ENCODE data around the gene ABCC8. TPM values are rescaled to one million over a fixed set of nuclear protein-coding genes. Genes with fewer than 3 reads are reported as not detected.

ABCC8 gene
- polyA plus RNA-seq, 1 of the 3 experiments (the other 2 are of a cell fraction): 1.1 TPM

GRCh38 chr11:17385926-17386325, 90.7 kb downstream of the ABCC8 start:
- CTCF ChIA-PET: interaction anchor here (0.5 to 18.5 kb wide), 9 partner anchors 12 to 127 kb away, joined by 3 to 1101 read pairs (median 4); no protein-coding TSS in a partner anchor
- Histone ChIP-seq H3K9me3 (no peaks in the 10 kb centered on the region), H3F3A (replicated peaks; ENCODE audit: insufficient read depth) (no peaks in the 10 kb centered on the region), H3K79me2 (ENCODE audit: insufficient read depth) (no peaks in the 10 kb centered on the region), H4K20me1 (ENCODE audit: insufficient read depth) (no peaks in the 10 kb centered on the region), H3K4me3 (ENCODE audit: low read depth in 2 of 2, low read length in 1 of 2) (no peak overlapping the region), H3K9me2 (no peaks in the 10 kb centered on the region), H3K27me3 (ENCODE audit: insufficient read depth) (peaks cover 8% of the 10 kb centered on the region; the same call in 1 of the 2 replicates), H3K4me2 (no peak overlapping the region), H2AFZ (ENCODE audit: low read depth) (no peak overlapping the region), H3K9ac (no peak overlapping the region), H3K4me1 (ENCODE audit: control insufficient read depth in 1 of 2, insufficient read depth in 2 of 2, low read depth in 1 of 2, low read length in 1 of 2) (peaks cover 4% of the 10 kb centered on the region in 2 experiments; a peak in 1 of 4 replicates), H3K27ac (ENCODE audit: low read depth in 2 of 2, low read length in 1 of 2) (no peak overlapping the region), H3K36me3 (replicated peaks in 1 of 2; ENCODE audit: control insufficient read depth in 1 of 2, insufficient read depth in 2 of 2, low read length in 1 of 2) (no peaks in the 10 kb centered on the region)
- TF ChIP-seq RAD21 (IDR thresholded peaks at IDR 0.05; ENCODE audit: low read length): no peak
- TF ChIP-seq JUND (IDR thresholded peaks at IDR 0.05): no peak
- no peak for TF ChIP-seq FOSL2 (IDR thresholded peaks at IDR 0.05; ENCODE audit: borderline replicate concordance, low read depth)
- no peak for TF ChIP-seq GABPA (IDR thresholded peaks at IDR 0.05; ENCODE audit: low read depth)
- TF ChIP-seq NRF1 (IDR thresholded peaks at IDR 0.05; ENCODE audit: low read depth, low read length): no peak
- TF ChIP-seq, protein P1, sequence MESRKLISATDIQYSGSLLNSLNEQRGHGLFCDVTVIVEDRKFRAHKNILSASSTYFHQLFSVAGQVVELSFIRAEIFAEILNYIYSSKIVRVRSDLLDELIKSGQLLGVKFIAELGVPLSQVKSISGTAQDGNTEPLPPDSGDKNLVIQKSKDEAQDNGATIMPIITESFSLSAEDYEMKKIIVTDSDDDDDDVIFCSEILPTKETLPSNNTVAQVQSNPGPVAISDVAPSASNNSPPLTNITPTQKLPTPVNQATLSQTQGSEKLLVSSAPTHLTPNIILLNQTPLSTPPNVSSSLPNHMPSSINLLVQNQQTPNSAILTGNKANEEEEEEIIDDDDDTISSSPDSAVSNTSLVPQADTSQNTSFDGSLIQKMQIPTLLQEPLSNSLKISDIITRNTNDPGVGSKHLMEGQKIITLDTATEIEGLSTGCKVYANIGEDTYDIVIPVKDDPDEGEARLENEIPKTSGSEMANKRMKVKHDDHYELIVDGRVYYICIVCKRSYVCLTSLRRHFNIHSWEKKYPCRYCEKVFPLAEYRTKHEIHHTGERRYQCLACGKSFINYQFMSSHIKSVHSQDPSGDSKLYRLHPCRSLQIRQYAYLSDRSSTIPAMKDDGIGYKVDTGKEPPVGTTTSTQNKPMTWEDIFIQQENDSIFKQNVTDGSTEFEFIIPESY (IDR thresholded peaks at IDR 0.05; ENCODE audit: borderline replicate concordance, low read depth): no peak
- no peak for TF ChIP-seq NFIC (IDR thresholded peaks at IDR 0.05; ENCODE audit: borderline replicate concordance)
- WGBS (ENCODE audit: low lambda C conversion rate): 61% methylated on average over 4 of the region's 6 CpGs
- DNase-seq: peak; percentile 3
- POLR2A ChIA-PET: no interaction called here

DNA sequence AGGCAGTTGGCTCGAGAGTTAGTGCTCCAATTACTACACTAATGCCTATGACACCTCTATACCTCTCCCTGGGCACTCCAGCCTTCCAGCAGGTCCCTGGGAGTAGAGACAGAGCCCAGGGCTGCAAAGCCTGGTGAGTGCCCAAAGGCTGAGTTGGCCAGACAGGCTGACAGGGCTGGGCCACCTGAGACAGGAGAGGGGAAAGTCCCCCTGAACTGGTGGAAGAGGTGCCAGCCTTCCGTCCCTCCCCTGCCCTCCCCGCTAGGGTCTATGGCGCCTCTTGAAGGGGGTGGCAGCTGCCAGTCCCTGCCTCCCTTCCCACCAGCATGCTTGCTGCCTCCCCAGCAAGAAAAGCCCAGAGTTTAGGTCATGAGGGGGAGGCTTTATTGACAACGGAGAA, 91.2 kb downstream of the ABCC8 start:
- Histone ChIP-seq H3K36me3 (replicated peaks in 1 of 2; ENCODE audit: control insufficient read depth in 1 of 2, insufficient read depth in 2 of 2, low read length in 1 of 2) (no peaks in the 10 kb centered on the region), H3K9ac (no peak overlapping the region), H2AFZ (ENCODE audit: low read depth) (no peak overlapping the region), H3K9me2 (no peaks in the 10 kb centered on the region), H3K4me2 (no peak overlapping the region), H3K9me3 (no peaks in the 10 kb centered on the region), H3F3A (replicated peaks; ENCODE audit: insufficient read depth) (no peaks in the 10 kb centered on the region), H3K27me3 (ENCODE audit: insufficient read depth) (peaks cover 8% of the 10 kb centered on the region; the same call in 1 of the 2 replicates), H4K20me1 (ENCODE audit: insufficient read depth) (no peaks in the 10 kb centered on the region), H3K79me2 (ENCODE audit: insufficient read depth) (no peaks in the 10 kb centered on the region), H3K4me3 (ENCODE audit: low read depth in 2 of 2, low read length in 1 of 2) (no peak overlapping the region), H3K4me1 (ENCODE audit: control insufficient read depth in 1 of 2, insufficient read depth in 2 of 2, low read depth in 1 of 2, low read length in 1 of 2) (peaks cover 4% of the 10 kb centered on the region in 2 experiments; a peak in 1 of 4 replicates), H3K27ac (ENCODE audit: low read depth in 2 of 2, low read length in 1 of 2) (no peak overlapping the region)
- POLR2A ChIA-PET: no interaction called here
- CTCF ChIA-PET: interaction anchor here (0.8 to 18.5 kb wide), 8 partner anchors 19 to 595 kb away, joined by 3 to 1101 read pairs (median 8); no protein-coding TSS in a partner anchor
- 11% methylated on average over 1 of the region's 5 CpGs for WGBS (ENCODE audit: low lambda C conversion rate)
- no peak for DNase-seq
- TF ChIP-seq MAX (IDR thresholded peaks at IDR 0.05; ENCODE audit: low read depth) (no peak), TCF12 (IDR thresholded peaks at IDR 0.05) (no peak), EZH2phosphoT487 (IDR thresholded peaks at IDR 0.05; ENCODE audit: borderline replicate concordance, low read depth) (no peak), CHD2 (IDR thresholded peaks at IDR 0.05; ENCODE audit: low read length, partially characterized antibody) (no peak), POLR2AphosphoS5 (IDR thresholded peaks at IDR 0.05; ENCODE audit: low read depth, low read length) (no peak), PBX3 (IDR thresholded peaks at IDR 0.05) (no peak), CTCF (IDR thresholded peaks at IDR 0.05) (no peak), TAF1 (IDR thresholded peaks at IDR 0.05; ENCODE audit: borderline replicate concordance, low read depth, low read length) (no peak), USF2 (IDR thresholded peaks at IDR 0.05; ENCODE audit: borderline replicate concordance, low read depth, low read length) (no peak), SMC3 (IDR thresholded peaks at IDR 0.05; ENCODE audit: low read depth, low read length) (no peak), IRF3 (IDR thresholded peaks at IDR 0.05; ENCODE audit: low read depth, low read length) (no peak), TEAD4 (IDR thresholded peaks at IDR 0.05; ENCODE audit: borderline replicate concordance, insufficient read depth) (no peak), MXI1 (IDR thresholded peaks at IDR 0.05; ENCODE audit: low read depth, low read length) (no peak), GATA2 (CRISPR knock-in tag; IDR thresholded peaks at IDR 0.05) (no peak), NFIC (IDR thresholded peaks at IDR 0.05; ENCODE audit: borderline replicate concordance) (no peak), EP300 (IDR thresholded peaks at IDR 0.05; ENCODE audit: borderline replicate concordance in 1 of 2, low read depth in 1 of 2, low read length in 1 of 2) (no peak)

Data from SK-N-SH (cell line).